Muscle of back (tissue), 11 donors: ENCODE data around the gene UPK2. TPM values are rescaled to one million over a fixed set of nuclear protein-coding genes. Genes with fewer than 3 reads are reported as not detected.

Source experiments
- DNase-seq, 3 donors: peaks; one replicate each; pipeline versions ENCODE4 v3.0.0 to v3.0.0-alpha.2; 2013
- polyA plus RNA-seq, 10 donors: library from polyadenylated mRNA; unstranded; fragments of 120-200 nt; gene quantifications; one replicate each; pipeline ENCODE4 v1.2.1, GENCODE V29; 2013; ENCODE audit not compliant: insufficient read length in 10 of 10

The UPK2 gene
- polyA plus RNA-seq, 10 donors, result 0.56 to 2.4 (median 0.87) TPM

GRCh38 chr11:118916842-118917388 lies 39.2 kb upstream of the UPK2 start:
- peak in 2 of 3 donors; percentile 43 to 64 for DNase-seq

GRCh38 chr11:118917481-118918127 lies 38.5 kb upstream of the UPK2 start:
- peak in 2 of 3 donors; percentile 41 to 67 for DNase-seq

GRCh38 chr11:118918128-118918685 lies 37.9 kb upstream of the UPK2 start:
- peak in 2 of 3 donors; percentile 81 to 91 for DNase-seq

GRCh38 chr11:118918686-118919280 lies 37.3 kb upstream of the UPK2 start:
- peak in 1 of 3 donors; percentile 77 for DNase-seq

- DNase-seq, result peak in 2 of 3 donors; percentile 58 to 71
Observed at GRCh38 chr11:118921121-118921928, 34.8 kb upstream of the UPK2 start.

- peak in 2 of 3 donors; percentile 64 to 67 for DNase-seq
Observed at GRCh38 chr11:118921929-118922744, 34.0 kb upstream of the UPK2 start.

GRCh38 chr11:118922745-118923627 lies 33.1 kb upstream of the UPK2 start:
- DNase-seq, result no peak

GRCh38 chr11:118923721-118924587 lies 32.1 kb upstream of the UPK2 start:
- peak in 1 of 3 donors; percentile 31 for DNase-seq

- peak in 2 of 3 donors; percentile 49 to 90 for DNase-seq
Observed at GRCh38 chr11:118924591-118925585, 31.2 kb upstream of the UPK2 start.

GRCh38 chr11:118927554-118928100 lies 28.5 kb upstream of the UPK2 start:
- no peak for DNase-seq

- DNase-seq, result peak; percentile 94 to 98 (median 96)
Observed at GRCh38 chr11:118928101-118928869, 27.8 kb upstream of the UPK2 start.

- peak in 2 of 3 donors; percentile 91 to 98 for DNase-seq
Observed at GRCh38 chr11:118928870-118929500, 27.1 kb upstream of the UPK2 start.

GRCh38 chr11:118929501-118930093 lies 26.5 kb upstream of the UPK2 start:
- peak; percentile 92 to 97 (median 94) for DNase-seq

GRCh38 chr11:118930094-118930712 lies 25.9 kb upstream of the UPK2 start:
- peak; percentile 75 to 91 (median 85) for DNase-seq

GRCh38 chr11:118931571-118931970 lies 24.5 kb upstream of the UPK2 start:
- no peak for DNase-seq
